GM12892 (cell line): ENCODE results near the gene ELOVL2.

Experiments used
- POLR2A ChIP-seq: IDR thresholded peaks from 2 replicates; pipeline ENCODE4 v1.6.1; 2011; ENCODE audit warnings: low read depth, low read length, control low read depth
- POLR2AphosphoS5 ChIP-seq: IDR thresholded peaks from 2 replicates; pipeline ENCODE4 v1.6.1; 2011; ENCODE audit warnings: low read depth, low read length, control low read depth
- TAF1 ChIP-seq: IDR thresholded peaks from 2 replicates; pipeline ENCODE4 v1.6.1; 2011; ENCODE audit warnings: low read depth, mild to moderate bottlenecking, control low read depth, low read length, borderline replicate concordance

GRCh38 chr6:11030904-11031303 lies 13.2 kb downstream of the ELOVL2 start:
- TF ChIP-seq POLR2AphosphoS5 (no peak), TAF1 (no peak), POLR2A (no peak)
